ENCODE measurements around the gene HMSD. TPM values are rescaled to one million over a fixed set of nuclear protein-coding genes. Genes with fewer than 3 reads are reported as not detected.

Gene HMSD
- polyA plus RNA-seq, 5 donors = 1.1 to 2.3 (median 1.3) TPM

DNA sequence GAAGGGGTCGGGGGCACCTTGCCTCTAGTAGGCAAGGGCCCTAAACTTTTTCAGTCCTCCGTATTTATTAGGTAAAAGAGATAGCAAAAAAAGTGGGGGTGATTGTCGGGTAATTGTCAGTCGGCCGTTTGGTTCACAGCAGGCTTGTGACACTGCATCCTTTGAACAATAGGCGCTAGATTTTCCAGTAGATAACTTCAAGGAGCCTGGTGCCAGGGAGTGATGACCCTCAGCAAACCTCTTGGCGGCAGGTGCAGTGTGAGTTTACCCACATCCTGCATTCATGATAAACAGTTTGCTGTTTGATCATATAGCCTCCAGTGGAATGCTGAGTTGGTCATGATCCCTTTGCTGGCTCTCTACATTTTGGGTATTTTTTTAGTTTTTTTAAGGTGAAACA lies 43.6 kb downstream of the HMSD start:
- no peak for DNase-seq

DNA sequence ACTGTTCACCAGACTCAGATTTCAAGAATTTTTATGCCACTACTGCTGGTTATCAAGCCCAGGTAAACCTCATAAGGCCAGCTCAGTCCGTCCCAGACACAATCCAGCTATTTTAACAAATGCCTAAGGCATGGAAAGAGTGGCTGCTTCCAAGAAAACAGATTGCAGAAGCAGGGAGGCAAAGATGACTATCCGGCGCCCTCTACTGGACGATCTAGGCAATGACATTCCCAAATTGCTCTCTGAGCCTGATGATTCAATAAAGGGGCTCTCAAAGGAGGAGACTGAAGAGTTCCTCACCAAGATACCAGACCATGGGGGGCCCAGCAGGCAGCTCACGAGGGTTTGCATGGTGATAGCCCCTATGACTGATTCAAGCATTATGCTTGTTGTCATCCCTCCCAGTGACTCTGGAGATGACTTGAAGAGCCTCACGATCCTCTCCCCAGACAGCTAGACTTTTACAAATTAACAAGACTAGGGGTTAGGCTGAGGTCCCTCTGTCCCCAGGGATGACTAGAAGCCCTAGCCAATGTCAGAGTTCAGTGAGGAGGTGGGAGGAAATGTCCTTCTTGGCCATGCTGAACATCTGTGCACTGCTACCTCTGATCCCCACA lies 45.8 kb downstream of the HMSD start:
- DNase-seq = peak in 1 of 2 donors; percentile 34

DNA sequence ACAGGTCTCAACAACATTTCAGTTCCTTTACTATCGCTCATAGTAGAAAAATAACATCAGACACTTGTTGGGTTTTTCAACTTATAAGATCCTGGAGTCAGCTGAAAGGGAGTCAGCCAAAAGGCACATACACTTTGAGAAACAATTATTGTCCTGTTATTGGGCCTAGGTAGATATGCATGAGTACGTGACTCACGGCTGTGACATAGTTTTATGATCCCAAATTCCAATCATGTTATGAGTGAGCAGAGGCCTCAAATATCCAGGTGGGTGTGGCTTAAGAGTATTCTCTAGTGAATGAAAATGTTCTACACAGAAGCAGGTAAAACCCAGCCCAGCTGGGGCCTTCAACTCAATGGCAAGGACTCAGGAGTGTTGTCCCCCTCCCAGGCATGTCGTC lies 47.9 kb downstream of the HMSD start:
- DNase-seq = no peak

DNA sequence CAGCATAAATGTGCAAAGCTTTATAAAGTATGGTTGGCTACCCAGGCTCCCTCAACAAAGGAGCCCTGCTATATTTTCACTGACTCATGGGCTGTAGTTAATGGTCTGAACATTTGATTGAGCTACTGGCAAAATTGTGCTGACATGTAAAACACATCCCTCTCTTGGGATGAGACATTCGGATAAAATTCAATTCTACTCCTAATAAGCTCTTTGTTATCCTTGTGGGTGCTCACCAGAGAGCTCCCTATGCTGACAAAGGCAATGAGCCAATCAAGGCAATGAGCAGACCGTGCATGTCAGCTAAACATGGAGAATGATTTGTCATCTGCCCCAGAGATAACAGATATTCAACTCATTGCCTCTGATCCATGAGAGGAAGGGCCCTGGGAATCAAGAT lies 48.5 kb downstream of the HMSD start:
- DNase-seq = no peak

DNA sequence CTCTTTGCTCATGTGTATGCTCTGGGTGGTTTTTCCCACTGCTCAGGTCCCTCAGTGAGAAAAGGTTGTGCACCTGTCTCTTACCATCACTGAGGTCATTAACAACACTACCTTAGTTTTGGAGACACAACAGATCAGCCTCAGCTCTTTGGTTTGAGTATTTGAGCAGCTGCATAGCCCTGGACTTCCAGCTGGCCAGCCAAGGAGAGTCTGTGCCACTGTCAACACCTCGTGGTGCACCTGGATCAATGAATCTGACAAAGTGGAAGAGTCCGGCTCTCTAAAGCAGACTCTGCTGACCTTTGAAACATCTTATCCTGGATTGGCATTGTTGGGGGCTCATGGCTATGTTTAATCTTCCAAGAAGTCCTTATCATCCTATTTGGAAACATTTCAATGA lies 50.8 kb downstream of the HMSD start:
- no peak for DNase-seq

DNA sequence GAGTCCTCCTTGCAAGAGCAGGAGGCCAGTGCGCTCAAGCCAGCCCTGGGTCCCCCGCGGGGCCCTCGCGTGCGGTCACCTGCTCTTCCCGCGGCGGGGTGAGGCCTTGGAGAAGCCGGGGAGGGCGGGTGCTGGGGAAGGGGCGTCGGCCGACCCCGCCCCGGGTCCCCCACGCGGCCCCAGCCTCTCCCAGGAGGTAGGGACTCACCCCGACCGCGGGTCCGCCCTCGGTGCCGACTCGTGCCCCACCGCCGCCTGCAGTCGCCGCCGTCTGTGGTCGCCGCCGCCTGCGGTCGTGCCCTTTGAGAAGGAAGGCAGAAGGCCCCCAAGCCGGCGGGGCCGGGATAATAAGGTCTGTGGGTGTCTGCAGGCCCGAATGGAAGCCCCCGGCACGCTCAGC lies 53.5 kb downstream of the HMSD start:
- DNase-seq = no peak

DNA sequence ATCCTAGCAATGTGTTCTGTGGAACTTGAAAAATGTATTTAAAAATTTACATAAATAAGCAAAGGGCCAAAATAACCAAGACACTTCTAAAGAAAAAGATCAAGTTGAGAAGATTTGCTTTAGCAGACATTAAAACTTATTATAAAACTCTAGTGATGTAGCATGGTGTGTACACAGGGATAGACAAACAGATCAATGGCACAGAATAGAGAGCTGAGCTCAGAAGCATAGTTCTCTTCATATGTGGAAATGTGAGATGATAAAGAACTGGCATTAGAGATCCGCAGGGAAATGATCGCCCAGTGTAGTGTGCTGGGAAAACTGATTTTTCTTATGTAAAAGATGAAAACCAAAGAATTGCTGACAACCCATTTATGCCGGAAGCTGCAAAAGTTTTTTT lies 60.2 kb downstream of the HMSD start:
- no peak for DNase-seq

Other genes with a start within 250 kb of the HMSD start
- not detected for gene SERPINB11, start 246.3 kb upstream of the HMSD start, polyA plus RNA-seq (ENCODE audit: insufficient read depth in 1 of 5, insufficient read length in 5 of 5, low replicate concordance in 1 of 5)
- not detected for gene SERPINB7, start 173.9 kb upstream of the HMSD start, polyA plus RNA-seq (ENCODE audit: insufficient read depth in 1 of 5, insufficient read length in 5 of 5, low replicate concordance in 1 of 5)
- gene SERPINB2, start 61.6 kb upstream of the HMSD start, polyA plus RNA-seq (ENCODE audit: insufficient read depth in 1 of 5, insufficient read length in 5 of 5, low replicate concordance in 1 of 5) = under 1 TPM; 0.10 to 0.27 (median 0.14) TPM
- gene SERPINB10, start 41.3 kb upstream of the HMSD start, polyA plus RNA-seq (ENCODE audit: insufficient read depth in 1 of 5, insufficient read length in 5 of 5, low replicate concordance in 1 of 5) = under 1 TPM in 4 of 5 donors, not detected in 1; 0.15 to 0.31 (median 0.22) TPM
- 1 to 10 TPM; 2.9 to 4.2 (median 3.3) TPM for gene SERPINB8, start 20.8 kb downstream of the HMSD start, polyA plus RNA-seq (ENCODE audit: insufficient read depth in 1 of 5, insufficient read length in 5 of 5, low replicate concordance in 1 of 5)
- gene LINC00305, start 199.8 kb downstream of the HMSD start, polyA plus RNA-seq (ENCODE audit: insufficient read depth in 1 of 5, insufficient read length in 5 of 5, low replicate concordance in 1 of 5) = under 1 TPM in 2 of 5 donors, not detected in 3; 0.46 to 0.49 TPM